ENCODE measurements around the gene ENO1. TPM values are rescaled to one million over a fixed set of nuclear protein-coding genes. Genes with fewer than 3 reads are reported as not detected.

ENO1 gene
- total and polyA plus RNA-seq, 9 of the 15 experiments (the other 6 are each of a cell fraction or from before 2014, with no cell fraction given), result 2,249 to 7,472 (median 2,868) TPM

- TF ChIP-seq, protein P1, sequence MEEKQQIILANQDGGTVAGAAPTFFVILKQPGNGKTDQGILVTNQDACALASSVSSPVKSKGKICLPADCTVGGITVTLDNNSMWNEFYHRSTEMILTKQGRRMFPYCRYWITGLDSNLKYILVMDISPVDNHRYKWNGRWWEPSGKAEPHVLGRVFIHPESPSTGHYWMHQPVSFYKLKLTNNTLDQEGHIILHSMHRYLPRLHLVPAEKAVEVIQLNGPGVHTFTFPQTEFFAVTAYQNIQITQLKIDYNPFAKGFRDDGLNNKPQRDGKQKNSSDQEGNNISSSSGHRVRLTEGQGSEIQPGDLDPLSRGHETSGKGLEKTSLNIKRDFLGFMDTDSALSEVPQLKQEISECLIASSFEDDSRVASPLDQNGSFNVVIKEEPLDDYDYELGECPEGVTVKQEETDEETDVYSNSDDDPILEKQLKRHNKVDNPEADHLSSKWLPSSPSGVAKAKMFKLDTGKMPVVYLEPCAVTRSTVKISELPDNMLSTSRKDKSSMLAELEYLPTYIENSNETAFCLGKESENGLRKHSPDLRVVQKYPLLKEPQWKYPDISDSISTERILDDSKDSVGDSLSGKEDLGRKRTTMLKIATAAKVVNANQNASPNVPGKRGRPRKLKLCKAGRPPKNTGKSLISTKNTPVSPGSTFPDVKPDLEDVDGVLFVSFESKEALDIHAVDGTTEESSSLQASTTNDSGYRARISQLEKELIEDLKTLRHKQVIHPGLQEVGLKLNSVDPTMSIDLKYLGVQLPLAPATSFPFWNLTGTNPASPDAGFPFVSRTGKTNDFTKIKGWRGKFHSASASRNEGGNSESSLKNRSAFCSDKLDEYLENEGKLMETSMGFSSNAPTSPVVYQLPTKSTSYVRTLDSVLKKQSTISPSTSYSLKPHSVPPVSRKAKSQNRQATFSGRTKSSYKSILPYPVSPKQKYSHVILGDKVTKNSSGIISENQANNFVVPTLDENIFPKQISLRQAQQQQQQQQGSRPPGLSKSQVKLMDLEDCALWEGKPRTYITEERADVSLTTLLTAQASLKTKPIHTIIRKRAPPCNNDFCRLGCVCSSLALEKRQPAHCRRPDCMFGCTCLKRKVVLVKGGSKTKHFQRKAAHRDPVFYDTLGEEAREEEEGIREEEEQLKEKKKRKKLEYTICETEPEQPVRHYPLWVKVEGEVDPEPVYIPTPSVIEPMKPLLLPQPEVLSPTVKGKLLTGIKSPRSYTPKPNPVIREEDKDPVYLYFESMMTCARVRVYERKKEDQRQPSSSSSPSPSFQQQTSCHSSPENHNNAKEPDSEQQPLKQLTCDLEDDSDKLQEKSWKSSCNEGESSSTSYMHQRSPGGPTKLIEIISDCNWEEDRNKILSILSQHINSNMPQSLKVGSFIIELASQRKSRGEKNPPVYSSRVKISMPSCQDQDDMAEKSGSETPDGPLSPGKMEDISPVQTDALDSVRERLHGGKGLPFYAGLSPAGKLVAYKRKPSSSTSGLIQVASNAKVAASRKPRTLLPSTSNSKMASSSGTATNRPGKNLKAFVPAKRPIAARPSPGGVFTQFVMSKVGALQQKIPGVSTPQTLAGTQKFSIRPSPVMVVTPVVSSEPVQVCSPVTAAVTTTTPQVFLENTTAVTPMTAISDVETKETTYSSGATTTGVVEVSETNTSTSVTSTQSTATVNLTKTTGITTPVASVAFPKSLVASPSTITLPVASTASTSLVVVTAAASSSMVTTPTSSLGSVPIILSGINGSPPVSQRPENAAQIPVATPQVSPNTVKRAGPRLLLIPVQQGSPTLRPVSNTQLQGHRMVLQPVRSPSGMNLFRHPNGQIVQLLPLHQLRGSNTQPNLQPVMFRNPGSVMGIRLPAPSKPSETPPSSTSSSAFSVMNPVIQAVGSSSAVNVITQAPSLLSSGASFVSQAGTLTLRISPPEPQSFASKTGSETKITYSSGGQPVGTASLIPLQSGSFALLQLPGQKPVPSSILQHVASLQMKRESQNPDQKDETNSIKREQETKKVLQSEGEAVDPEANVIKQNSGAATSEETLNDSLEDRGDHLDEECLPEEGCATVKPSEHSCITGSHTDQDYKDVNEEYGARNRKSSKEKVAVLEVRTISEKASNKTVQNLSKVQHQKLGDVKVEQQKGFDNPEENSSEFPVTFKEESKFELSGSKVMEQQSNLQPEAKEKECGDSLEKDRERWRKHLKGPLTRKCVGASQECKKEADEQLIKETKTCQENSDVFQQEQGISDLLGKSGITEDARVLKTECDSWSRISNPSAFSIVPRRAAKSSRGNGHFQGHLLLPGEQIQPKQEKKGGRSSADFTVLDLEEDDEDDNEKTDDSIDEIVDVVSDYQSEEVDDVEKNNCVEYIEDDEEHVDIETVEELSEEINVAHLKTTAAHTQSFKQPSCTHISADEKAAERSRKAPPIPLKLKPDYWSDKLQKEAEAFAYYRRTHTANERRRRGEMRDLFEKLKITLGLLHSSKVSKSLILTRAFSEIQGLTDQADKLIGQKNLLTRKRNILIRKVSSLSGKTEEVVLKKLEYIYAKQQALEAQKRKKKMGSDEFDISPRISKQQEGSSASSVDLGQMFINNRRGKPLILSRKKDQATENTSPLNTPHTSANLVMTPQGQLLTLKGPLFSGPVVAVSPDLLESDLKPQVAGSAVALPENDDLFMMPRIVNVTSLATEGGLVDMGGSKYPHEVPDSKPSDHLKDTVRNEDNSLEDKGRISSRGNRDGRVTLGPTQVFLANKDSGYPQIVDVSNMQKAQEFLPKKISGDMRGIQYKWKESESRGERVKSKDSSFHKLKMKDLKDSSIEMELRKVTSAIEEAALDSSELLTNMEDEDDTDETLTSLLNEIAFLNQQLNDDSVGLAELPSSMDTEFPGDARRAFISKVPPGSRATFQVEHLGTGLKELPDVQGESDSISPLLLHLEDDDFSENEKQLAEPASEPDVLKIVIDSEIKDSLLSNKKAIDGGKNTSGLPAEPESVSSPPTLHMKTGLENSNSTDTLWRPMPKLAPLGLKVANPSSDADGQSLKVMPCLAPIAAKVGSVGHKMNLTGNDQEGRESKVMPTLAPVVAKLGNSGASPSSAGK (IDR thresholded peaks at IDR 0.05), result 0 out of 2 replicates have a peak, but pooled peaks have one; percentile 3
- peak; percentile 30 to 62; a peak in 2 of 4 replicates for TF ChIP-seq FOXK2 (conservative IDR thresholded peaks at IDR 0.05 in 1 of 2, IDR thresholded peaks at IDR 0.05 in 1 of 2; ENCODE audit: low read depth in 2 of 2)
- no peak for TF ChIP-seq THAP7 (CRISPR knock-in tag; IDR thresholded peaks at IDR 0.05)
- TF ChIP-seq SAP30 (IDR thresholded peaks at IDR 0.05; ENCODE audit: borderline replicate concordance, insufficient read depth, low read depth, low read length, poor library complexity, severe bottlenecking), result peak; percentile 49
- TF ChIP-seq DPF2 (IDR thresholded peaks at IDR 0.05), result peak; percentile 36; the same call in 1 of the 2 replicates
- TF ChIP-seq, protein P2, sequence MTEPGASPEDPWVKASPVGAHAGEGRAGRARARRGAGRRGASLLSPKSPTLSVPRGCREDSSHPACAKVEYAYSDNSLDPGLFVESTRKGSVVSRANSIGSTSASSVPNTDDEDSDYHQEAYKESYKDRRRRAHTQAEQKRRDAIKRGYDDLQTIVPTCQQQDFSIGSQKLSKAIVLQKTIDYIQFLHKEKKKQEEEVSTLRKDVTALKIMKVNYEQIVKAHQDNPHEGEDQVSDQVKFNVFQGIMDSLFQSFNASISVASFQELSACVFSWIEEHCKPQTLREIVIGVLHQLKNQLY (CRISPR knock-in tag; conservative IDR thresholded peaks at IDR 0.05), result no peak
- TF ChIP-seq NFRKB (IDR thresholded peaks at IDR 0.05; ENCODE audit: low read depth), result 0 out of 2 replicates have a peak, but pooled peaks have one; percentile 39
- no peak for TF ChIP-seq TEAD4 (IDR thresholded peaks at IDR 0.05; ENCODE audit: low read length)
- TF ChIP-seq TEAD4 (CRISPR knock-in tag; IDR thresholded peaks at IDR 0.05; ENCODE audit: borderline replicate concordance), result no peak
- no peak for TF ChIP-seq ZNF263 (CRISPR knock-in tag; IDR thresholded peaks at IDR 0.05; ENCODE audit: borderline replicate concordance)
- TF ChIP-seq RBBP5 (IDR thresholded peaks at IDR 0.05; ENCODE audit: borderline replicate concordance, insufficient read depth, low read length, poor library complexity, severe bottlenecking), result peak; percentile 5
- no peak for TF ChIP-seq ZFP30 (CRISPR knock-in tag; IDR thresholded peaks at IDR 0.05; ENCODE audit: borderline replicate concordance)
- TF ChIP-seq ADNP (tag; IDR thresholded peaks at IDR 0.05), result 0 out of 2 replicates have a peak, but pooled peaks have one; percentile 30
- TF ChIP-seq ELF4 (CRISPR knock-in tag; IDR thresholded peaks at IDR 0.05), result 0 out of 2 replicates have a peak, but pooled peaks have one; percentile 8
Measured at GRCh38 chr1:8815582-8816151, 62.8 kb downstream of the ENO1 start (continued).
